Testis (tissue), 2 donors: ENCODE results near the gene VAV2.

Experiments
- CTCF ChIP-seq, 3 experiments: fragments of 450-650 bp in 2 of 3; fragments of 200-600 bp in 1 of 3; sonication (generic) in 1 of 3; IDR thresholded peaks; one replicate each; pipeline ENCODE4 v1.5.1; 2016 to 2019; ENCODE audit warnings: antibody characterized with exemption in 3 of 3, mild to moderate bottlenecking in 2 of 3, moderate library complexity in 1 of 3
- POLR2A ChIP-seq: fragments of 450-650 bp; IDR thresholded peaks from one replicate; pipeline ENCODE4 v1.6.1; 2017; ENCODE audit warnings: antibody characterized with exemption, mild to moderate bottlenecking, moderate library complexity

DNA sequence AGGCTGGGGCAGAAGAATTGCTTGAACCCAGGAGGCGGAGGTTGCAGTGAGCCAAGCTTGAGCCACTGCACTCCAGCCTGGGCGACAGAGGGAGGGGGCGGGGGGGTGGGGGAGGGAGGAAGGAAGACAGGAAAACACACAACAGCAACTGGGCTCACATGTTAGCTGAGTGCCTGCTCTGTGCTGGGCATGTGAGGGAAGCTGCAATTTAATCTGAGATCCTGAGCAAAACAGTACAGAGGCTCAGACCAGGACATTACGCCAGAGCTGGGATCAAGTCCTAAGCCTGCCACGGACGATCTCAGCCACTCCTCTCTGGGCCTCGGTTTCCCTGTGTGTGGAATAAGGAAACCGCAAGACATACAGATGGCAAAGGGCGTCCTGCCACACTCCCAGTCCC is 119.1 kb downstream of the VAV2 start:
- TF ChIP-seq CTCF (IDR thresholded peaks at IDR 0.05) (no peak), POLR2A (no peak)
